GM12878 (cell line): ENCODE data around the gene BTBD1.

ENCODE experiments used
- ATF2 ChIP-seq: IDR thresholded peaks from 2 replicates; pipeline ENCODE4 v1.6.1; 2012; ENCODE audit warnings: low read length, inconsistent platforms
- CREB1 ChIP-seq: IDR thresholded peaks from 2 replicates; pipeline ENCODE4 v1.6.1; 2012; ENCODE audit warnings: low read depth, mild to moderate bottlenecking, inconsistent platforms
- MYC ChIP-seq: IDR thresholded peaks from 2 replicates; pipeline ENCODE4 v1.6.1; 2011; ENCODE audit warnings: mild to moderate bottlenecking, low read length, moderate library complexity, inconsistent platforms; ENCODE audit not compliant: insufficient read depth, insufficient replicate concordance, insufficient read length, severe bottlenecking
- POLR2A ChIP-seq: IDR thresholded peaks from 2 replicates; pipeline ENCODE4 v1.6.1; 2011; ENCODE audit warnings: low read depth, mild to moderate bottlenecking, low read length
- TAF1 ChIP-seq: IDR thresholded peaks from 2 replicates; pipeline ENCODE4 v1.6.1; 2011; ENCODE audit warnings: mild to moderate bottlenecking, low read depth, low read length, borderline replicate concordance
- TF ChIP-seq, protein P1 (sequence below): IDR thresholded peaks from 2 replicates; pipeline ENCODE4 v1.6.1; 2012; ENCODE audit warnings: mild to moderate bottlenecking, low read depth, low read length

DNA sequence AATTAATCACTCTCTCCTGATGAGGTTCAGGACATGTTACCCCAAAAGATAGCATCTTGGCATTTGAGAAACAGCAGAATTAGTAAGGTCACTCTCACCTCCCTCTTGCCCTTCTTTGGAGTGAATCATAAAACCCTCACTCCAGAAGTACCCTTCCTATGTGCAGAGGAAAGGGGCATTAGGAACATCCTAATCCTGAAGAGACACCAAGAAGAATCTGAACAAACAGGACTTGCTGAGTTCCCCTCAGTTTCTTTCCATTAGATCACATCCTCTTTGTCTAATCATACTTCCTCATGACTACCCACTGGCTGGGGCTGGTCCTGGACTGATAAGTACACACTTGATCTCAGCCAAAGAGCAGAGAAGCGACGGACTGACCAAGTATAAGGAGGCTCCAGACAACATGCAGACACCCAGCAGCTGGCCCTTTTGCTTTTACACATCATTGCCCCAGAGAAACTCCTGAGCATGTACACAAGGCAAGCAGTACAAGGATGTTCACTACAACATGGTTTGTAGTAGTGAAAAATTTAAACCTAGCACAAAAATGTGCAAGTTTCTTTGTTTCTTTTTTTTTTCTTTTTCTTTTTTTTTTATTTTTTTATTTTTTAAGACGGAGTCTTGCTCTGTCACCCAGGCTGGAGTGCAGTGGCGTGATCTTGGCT, 25.4 kb upstream of the BTBD1 start:
- TF ChIP-seq, protein P1, sequence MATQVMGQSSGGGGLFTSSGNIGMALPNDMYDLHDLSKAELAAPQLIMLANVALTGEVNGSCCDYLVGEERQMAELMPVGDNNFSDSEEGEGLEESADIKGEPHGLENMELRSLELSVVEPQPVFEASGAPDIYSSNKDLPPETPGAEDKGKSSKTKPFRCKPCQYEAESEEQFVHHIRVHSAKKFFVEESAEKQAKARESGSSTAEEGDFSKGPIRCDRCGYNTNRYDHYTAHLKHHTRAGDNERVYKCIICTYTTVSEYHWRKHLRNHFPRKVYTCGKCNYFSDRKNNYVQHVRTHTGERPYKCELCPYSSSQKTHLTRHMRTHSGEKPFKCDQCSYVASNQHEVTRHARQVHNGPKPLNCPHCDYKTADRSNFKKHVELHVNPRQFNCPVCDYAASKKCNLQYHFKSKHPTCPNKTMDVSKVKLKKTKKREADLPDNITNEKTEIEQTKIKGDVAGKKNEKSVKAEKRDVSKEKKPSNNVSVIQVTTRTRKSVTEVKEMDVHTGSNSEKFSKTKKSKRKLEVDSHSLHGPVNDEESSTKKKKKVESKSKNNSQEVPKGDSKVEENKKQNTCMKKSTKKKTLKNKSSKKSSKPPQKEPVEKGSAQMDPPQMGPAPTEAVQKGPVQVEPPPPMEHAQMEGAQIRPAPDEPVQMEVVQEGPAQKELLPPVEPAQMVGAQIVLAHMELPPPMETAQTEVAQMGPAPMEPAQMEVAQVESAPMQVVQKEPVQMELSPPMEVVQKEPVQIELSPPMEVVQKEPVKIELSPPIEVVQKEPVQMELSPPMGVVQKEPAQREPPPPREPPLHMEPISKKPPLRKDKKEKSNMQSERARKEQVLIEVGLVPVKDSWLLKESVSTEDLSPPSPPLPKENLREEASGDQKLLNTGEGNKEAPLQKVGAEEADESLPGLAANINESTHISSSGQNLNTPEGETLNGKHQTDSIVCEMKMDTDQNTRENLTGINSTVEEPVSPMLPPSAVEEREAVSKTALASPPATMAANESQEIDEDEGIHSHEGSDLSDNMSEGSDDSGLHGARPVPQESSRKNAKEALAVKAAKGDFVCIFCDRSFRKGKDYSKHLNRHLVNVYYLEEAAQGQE: no peak
- TF ChIP-seq CREB1 (no peak), MYC (no peak), ATF2 (0 out of 2 replicates have a peak, but pooled peaks have one; percentile 19), POLR2A (peak; percentile 57), TAF1 (no peak)
